ENCODE results near the gene THADA.
A peak's percentile ranks its signal among the peaks of the same experiment; 100 is the strongest.

THADA gene

GRCh38 chr2:43219383-43220228 is 376.2 kb downstream of the THADA start:
- peak overlapping the region; percentile 97 for H3K27ac ChIP-seq
- peaks cover 30% of the 10 kb centered on the region for H3K36me3 ChIP-seq
- TF ChIP-seq CTCF (IDR thresholded peaks at IDR 0.05) = peak; percentile 36
- peaks cover 73 to 84% of the 10 kb centered on the region in 2 experiments for H3K4me1 ChIP-seq (ENCODE audit: control insufficient read depth in 1 of 2, insufficient read depth in 1 of 2, low read depth in 1 of 2, low read length in 1 of 2)
- H3K4me3 ChIP-seq (ENCODE audit: low read depth in 1 of 2, low read length in 1 of 2) = peak overlapping the region; percentile 99 to 100
- H3K27me3 ChIP-seq = no peaks in the 10 kb centered on the region
- H3K9me3 ChIP-seq = no peaks in the 10 kb centered on the region

GRCh38 chr2:43218702-43219382 is 377.0 kb downstream of the THADA start:
- Histone ChIP-seq H3K36me3 (peaks cover 22% of the 10 kb centered on the region), H3K27ac (peak overlapping the region; percentile 97), H3K4me3 (ENCODE audit: low read depth in 1 of 2, low read length in 1 of 2) (peak overlapping the region; percentile 99 to 100), H3K9me3 (no peaks in the 10 kb centered on the region), H3K27me3 (no peaks in the 10 kb centered on the region), H3K4me1 (ENCODE audit: control insufficient read depth in 1 of 2, insufficient read depth in 1 of 2, low read depth in 1 of 2, low read length in 1 of 2) (peaks cover 81 to 91% of the 10 kb centered on the region in 2 experiments)
- TF ChIP-seq CTCF (IDR thresholded peaks at IDR 0.05) = peak; percentile 49

GRCh38 chr2:43218155-43218701 is 377.6 kb downstream of the THADA start:
- peak overlapping the region; percentile 99 to 100 for H3K4me3 ChIP-seq (ENCODE audit: low read depth in 1 of 2, low read length in 1 of 2)

GRCh38 chr2:43217228-43218154 is 378.3 kb downstream of the THADA start:
- peak overlapping the region; percentile 99 to 100 for H3K4me3 ChIP-seq (ENCODE audit: low read depth in 1 of 2, low read length in 1 of 2)
- H3K36me3 ChIP-seq = peaks cover 8% of the 10 kb centered on the region
- H3K27me3 ChIP-seq = no peaks in the 10 kb centered on the region
- H3K9me3 ChIP-seq = no peaks in the 10 kb centered on the region
- peak; percentile 27 for TF ChIP-seq CTCF (IDR thresholded peaks at IDR 0.05)
- peaks cover 91 to 94% of the 10 kb centered on the region in 2 experiments for H3K4me1 ChIP-seq (ENCODE audit: control insufficient read depth in 1 of 2, insufficient read depth in 1 of 2, low read depth in 1 of 2, low read length in 1 of 2)
- peak overlapping the region; percentile 97 for H3K27ac ChIP-seq

More at GRCh38 chr2:43218155-43218701, 377.6 kb downstream of the THADA start:
- H3K27ac ChIP-seq = peak overlapping the region; percentile 97
- peaks cover 87 to 91% of the 10 kb centered on the region in 2 experiments for H3K4me1 ChIP-seq (ENCODE audit: control insufficient read depth in 1 of 2, insufficient read depth in 1 of 2, low read depth in 1 of 2, low read length in 1 of 2)
- no peaks in the 10 kb centered on the region for H3K9me3 ChIP-seq
- no peaks in the 10 kb centered on the region for H3K27me3 ChIP-seq
- TF ChIP-seq CTCF (IDR thresholded peaks at IDR 0.05) = no peak
- peaks cover 16% of the 10 kb centered on the region for H3K36me3 ChIP-seq

- Histone ChIP-seq H3K9me3 (no peaks in the 10 kb centered on the region), H3K4me3 (ENCODE audit: low read depth in 1 of 2, low read length in 1 of 2) (no peak overlapping the region), H3K27ac (peak overlapping the region; percentile 32), H3K4me1 (ENCODE audit: control insufficient read depth in 1 of 2, insufficient read depth in 1 of 2, low read depth in 1 of 2, low read length in 1 of 2) (peaks cover 91 to 94% of the 10 kb centered on the region in 2 experiments), H3K36me3 (no peaks in the 10 kb centered on the region), H3K27me3 (no peaks in the 10 kb centered on the region)
- TF ChIP-seq CTCF (IDR thresholded peaks at IDR 0.05) = no peak
Observed at GRCh38 chr2:43216629-43217028, 379.2 kb downstream of the THADA start.

Measured in neutrophil (primary cell).